ENCODE data around the gene STPG2.

DNA sequence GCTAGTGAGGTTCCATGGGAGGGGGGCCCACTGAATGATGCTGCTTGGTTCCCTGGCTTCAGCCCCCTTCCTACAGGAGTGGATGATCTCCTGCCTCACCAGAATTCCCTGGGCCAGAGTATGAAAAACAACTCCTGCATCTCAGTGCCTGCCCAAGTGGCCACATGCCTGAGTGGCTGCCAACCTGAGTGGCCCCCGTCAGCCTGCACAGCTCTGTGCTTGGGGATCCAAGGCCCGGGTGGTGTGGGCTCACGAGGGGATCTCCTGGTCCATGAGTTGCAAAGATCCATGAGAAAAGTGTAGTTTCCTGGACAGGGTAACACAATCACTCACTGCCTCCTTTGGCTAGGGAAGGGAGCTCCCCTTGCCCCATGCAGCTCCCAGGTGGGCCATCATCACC, 17.1 kb downstream of the STPG2 start:
- TF ChIP-seq, protein P1, sequence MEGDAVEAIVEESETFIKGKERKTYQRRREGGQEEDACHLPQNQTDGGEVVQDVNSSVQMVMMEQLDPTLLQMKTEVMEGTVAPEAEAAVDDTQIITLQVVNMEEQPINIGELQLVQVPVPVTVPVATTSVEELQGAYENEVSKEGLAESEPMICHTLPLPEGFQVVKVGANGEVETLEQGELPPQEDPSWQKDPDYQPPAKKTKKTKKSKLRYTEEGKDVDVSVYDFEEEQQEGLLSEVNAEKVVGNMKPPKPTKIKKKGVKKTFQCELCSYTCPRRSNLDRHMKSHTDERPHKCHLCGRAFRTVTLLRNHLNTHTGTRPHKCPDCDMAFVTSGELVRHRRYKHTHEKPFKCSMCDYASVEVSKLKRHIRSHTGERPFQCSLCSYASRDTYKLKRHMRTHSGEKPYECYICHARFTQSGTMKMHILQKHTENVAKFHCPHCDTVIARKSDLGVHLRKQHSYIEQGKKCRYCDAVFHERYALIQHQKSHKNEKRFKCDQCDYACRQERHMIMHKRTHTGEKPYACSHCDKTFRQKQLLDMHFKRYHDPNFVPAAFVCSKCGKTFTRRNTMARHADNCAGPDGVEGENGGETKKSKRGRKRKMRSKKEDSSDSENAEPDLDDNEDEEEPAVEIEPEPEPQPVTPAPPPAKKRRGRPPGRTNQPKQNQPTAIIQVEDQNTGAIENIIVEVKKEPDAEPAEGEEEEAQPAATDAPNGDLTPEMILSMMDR (IDR thresholded peaks at IDR 0.05; ENCODE audit: low read depth, low read length) = no peak
- TF ChIP-seq POLR2A (IDR thresholded peaks at IDR 0.05; ENCODE audit: extremely low read depth, insufficient read length) = no peak

Data from NB4 (cell line).